ENCODE data around the gene GALM. TPM values are rescaled to one million over a fixed set of nuclear protein-coding genes. Genes with fewer than 3 reads are reported as not detected.
"Not testable (repeated sequence)": the region's sequence is repeated elsewhere in the genome, so short reads cannot be mapped to it uniquely, and the experiment has no call there.

The GALM gene
- total RNA-seq, 1 experiment from 2014 or later, result 10.0 TPM

DNA sequence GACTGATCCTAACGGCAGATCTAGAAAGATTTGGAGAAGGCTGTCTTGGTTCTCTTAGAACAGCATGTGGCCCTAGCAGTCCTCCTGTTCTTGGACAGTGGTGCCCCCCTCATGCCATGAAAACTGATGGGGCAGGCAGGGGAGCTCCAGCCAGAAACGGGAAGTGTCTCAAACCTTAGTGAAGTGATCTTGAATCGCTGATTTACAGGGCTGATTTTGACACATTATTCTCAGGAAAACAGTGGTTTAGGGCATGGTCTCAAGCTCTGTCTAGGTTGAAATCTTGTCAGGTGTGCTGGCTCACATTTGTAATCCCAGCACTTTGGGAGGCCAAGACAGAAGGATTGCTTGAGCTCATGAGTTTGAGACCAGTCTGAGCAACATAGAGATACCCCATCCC, 47.4 kb downstream of the GALM start:
- no peaks in the 10 kb centered on the region; the same call in 1 of the 2 replicates for H3K27me3 Mint-ChIP-seq (ENCODE audit: low read depth)
- TF ChIP-seq, protein P1, sequence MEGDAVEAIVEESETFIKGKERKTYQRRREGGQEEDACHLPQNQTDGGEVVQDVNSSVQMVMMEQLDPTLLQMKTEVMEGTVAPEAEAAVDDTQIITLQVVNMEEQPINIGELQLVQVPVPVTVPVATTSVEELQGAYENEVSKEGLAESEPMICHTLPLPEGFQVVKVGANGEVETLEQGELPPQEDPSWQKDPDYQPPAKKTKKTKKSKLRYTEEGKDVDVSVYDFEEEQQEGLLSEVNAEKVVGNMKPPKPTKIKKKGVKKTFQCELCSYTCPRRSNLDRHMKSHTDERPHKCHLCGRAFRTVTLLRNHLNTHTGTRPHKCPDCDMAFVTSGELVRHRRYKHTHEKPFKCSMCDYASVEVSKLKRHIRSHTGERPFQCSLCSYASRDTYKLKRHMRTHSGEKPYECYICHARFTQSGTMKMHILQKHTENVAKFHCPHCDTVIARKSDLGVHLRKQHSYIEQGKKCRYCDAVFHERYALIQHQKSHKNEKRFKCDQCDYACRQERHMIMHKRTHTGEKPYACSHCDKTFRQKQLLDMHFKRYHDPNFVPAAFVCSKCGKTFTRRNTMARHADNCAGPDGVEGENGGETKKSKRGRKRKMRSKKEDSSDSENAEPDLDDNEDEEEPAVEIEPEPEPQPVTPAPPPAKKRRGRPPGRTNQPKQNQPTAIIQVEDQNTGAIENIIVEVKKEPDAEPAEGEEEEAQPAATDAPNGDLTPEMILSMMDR (conservative IDR thresholded peaks at IDR 0.05), result no peak
- no peak overlapping the region for H2AFZ ChIP-seq (ENCODE audit: low read length)
- no peak overlapping the region for H2BK5ac ChIP-seq (ENCODE audit: insufficient read length, low read length)
- no peaks in the 10 kb centered on the region for H3K79me2 ChIP-seq (ENCODE audit: insufficient read depth, low read length)
- DNase-seq, result no peak
- H4K5ac ChIP-seq (ENCODE audit: insufficient read length, low read depth, low read length), result no peak overlapping the region
- no peak overlapping the region for H3K4ac ChIP-seq (ENCODE audit: low read depth, low read length)
- H3K18ac ChIP-seq (ENCODE audit: insufficient read length, low read depth, low read length), result no peak overlapping the region
- no peak overlapping the region for H2BK20ac ChIP-seq (ENCODE audit: low read depth, low read length, poor library complexity, severe bottlenecking)
- no peak overlapping the region for H3K27ac ChIP-seq (ENCODE audit: insufficient read length, low read depth, low read length)
- peaks cover 15% of the 10 kb centered on the region in 2 experiments for H3K4me1 Mint-ChIP-seq
- H3K27ac Mint-ChIP-seq, result no peak overlapping the region; a peak in 3 of 7 replicates
- no peak overlapping the region for H3K14ac ChIP-seq (ENCODE audit: insufficient read depth, low read length)
- no peak overlapping the region for H2AK5ac ChIP-seq (ENCODE audit: insufficient read length, low read length)
- no CpG with 5 or more reads among the region's 3 CpGs for WGBS (ENCODE audit: extremely low coverage, insufficient read length, low lambda C conversion rate)
- no peaks in the 10 kb centered on the region for H4K20me1 ChIP-seq (ENCODE audit: control insufficient read depth, insufficient read depth, insufficient read length)
- no peaks in the 10 kb centered on the region for H3K79me1 ChIP-seq (ENCODE audit: insufficient read depth, low read depth, low read length, poor library complexity, severe bottlenecking)
- H4K8ac ChIP-seq (replicated peaks; ENCODE audit: insufficient read length, low read depth, low read length), result no peak overlapping the region
- H4K91ac ChIP-seq (ENCODE audit: insufficient read length, low read depth, low read length), result no peak overlapping the region
- H3K56ac ChIP-seq (ENCODE audit: insufficient read length, low read depth, low read length), result no peak overlapping the region
- no peak overlapping the region for H2BK12ac ChIP-seq (ENCODE audit: insufficient read length, low read depth, low read length)
- peaks cover 2 to 4% of the 10 kb centered on the region in 2 experiments; a peak in 2 of 5 replicates for H3K9me3 Mint-ChIP-seq
- no peak overlapping the region for H2BK120ac ChIP-seq (ENCODE audit: low read depth, low read length, poor library complexity, severe bottlenecking)
- no peak overlapping the region for H3K23ac ChIP-seq (ENCODE audit: insufficient read length, low read depth, low read length)
- H3K9ac ChIP-seq (ENCODE audit: extremely low read depth, insufficient read length, low read length), result no peak overlapping the region
- H3K4me1 ChIP-seq (ENCODE audit: insufficient read depth, low read length), result 0 out of 2 replicates have a peak, but pooled peaks cover 3% of the 10 kb centered on the region
- H2BK15ac ChIP-seq (ENCODE audit: low read depth, low read length), result no peak overlapping the region
- H3K36me3 Mint-ChIP-seq (ENCODE audit: insufficient read depth in 1 of 3, low read depth in 3 of 3), result peaks cover 5 to 6% (median 6%) of the 10 kb centered on the region in 3 experiments
- no peaks in the 10 kb centered on the region for H3K27me3 ChIP-seq (ENCODE audit: insufficient read depth, low read length)
- no peak overlapping the region for H3K4me2 ChIP-seq (ENCODE audit: insufficient read depth, insufficient read length, low read length)
- H3K4me3 Mint-ChIP-seq, result no peak overlapping the region
- no peaks in the 10 kb centered on the region for H3K9me3 ChIP-seq (ENCODE audit: control insufficient read depth, low read depth, low read length)
- H3T11ph ChIP-seq (ENCODE audit: low read length), result no peak overlapping the region
- H3K23me2 ChIP-seq (ENCODE audit: insufficient read length, low read depth, low read length, poor library complexity, severe bottlenecking), result no peaks in the 10 kb centered on the region

DNA sequence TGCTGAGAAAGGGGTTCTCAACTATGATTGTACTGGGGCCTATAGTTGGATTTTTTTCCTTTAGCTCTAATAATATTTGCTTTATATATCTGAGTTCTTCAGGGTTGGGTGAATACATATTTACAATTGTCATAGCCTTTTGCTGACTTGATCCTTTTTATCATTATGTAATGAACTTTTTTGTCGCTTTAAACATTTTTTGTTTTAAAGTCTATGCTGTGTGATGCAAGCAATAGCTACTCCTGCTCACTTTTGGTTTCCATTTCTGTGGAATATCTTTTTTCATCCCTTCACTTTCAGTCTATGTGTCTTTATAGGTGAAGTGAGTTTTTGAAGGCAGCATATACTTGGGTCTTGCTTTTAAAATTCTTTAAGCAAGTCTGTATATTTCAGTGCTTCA, 49.0 kb downstream of the GALM start:
- H3K23ac ChIP-seq (ENCODE audit: insufficient read length, low read depth, low read length); H2BK12ac ChIP-seq (ENCODE audit: insufficient read length, low read depth, low read length); H2BK120ac ChIP-seq (ENCODE audit: low read depth, low read length, poor library complexity, severe bottlenecking); H3K79me1 ChIP-seq (ENCODE audit: insufficient read depth, low read depth, low read length, poor library complexity, severe bottlenecking); H3K27ac ChIP-seq (ENCODE audit: insufficient read length, low read depth, low read length); H3K36me3 Mint-ChIP-seq (ENCODE audit: insufficient read depth in 1 of 3, low read depth in 3 of 3); H3K27me3 ChIP-seq (ENCODE audit: insufficient read depth, low read length); H2AFZ ChIP-seq (ENCODE audit: low read length); H3K27ac Mint-ChIP-seq; H2BK5ac ChIP-seq (ENCODE audit: insufficient read length, low read length); H3K79me2 ChIP-seq (ENCODE audit: insufficient read depth, low read length); H2BK20ac ChIP-seq (ENCODE audit: low read depth, low read length, poor library complexity, severe bottlenecking); H4K91ac ChIP-seq (ENCODE audit: insufficient read length, low read depth, low read length); H3K23me2 ChIP-seq (ENCODE audit: insufficient read length, low read depth, low read length, poor library complexity, severe bottlenecking); H3K14ac ChIP-seq (ENCODE audit: insufficient read depth, low read length); H3K4ac ChIP-seq (ENCODE audit: low read depth, low read length); H2AK5ac ChIP-seq (ENCODE audit: insufficient read length, low read length); H3T11ph ChIP-seq (ENCODE audit: low read length); H3K56ac ChIP-seq (ENCODE audit: insufficient read length, low read depth, low read length); H3K4me2 ChIP-seq (ENCODE audit: insufficient read depth, insufficient read length, low read length); H3K4me1 Mint-ChIP-seq; H3K18ac ChIP-seq (ENCODE audit: insufficient read length, low read depth, low read length); H3K9ac ChIP-seq (ENCODE audit: extremely low read depth, insufficient read length, low read length); H3K27me3 Mint-ChIP-seq (ENCODE audit: low read depth); H4K20me1 ChIP-seq (ENCODE audit: control insufficient read depth, insufficient read depth, insufficient read length); H4K8ac ChIP-seq (replicated peaks; ENCODE audit: insufficient read length, low read depth, low read length); H3K9me3 ChIP-seq (ENCODE audit: control insufficient read depth, low read depth, low read length); H3K9me3 Mint-ChIP-seq; DNase-seq; H3K4me3 Mint-ChIP-seq; H2BK15ac ChIP-seq (ENCODE audit: low read depth, low read length); H4K5ac ChIP-seq (ENCODE audit: insufficient read length, low read depth, low read length); H3K4me1 ChIP-seq (ENCODE audit: insufficient read depth, low read length): not testable (repeated sequence)
- WGBS (ENCODE audit: extremely low coverage, insufficient read length, low lambda C conversion rate), result no CpG with 5 or more reads among the region's 1 CpG

All from H9 (cell line).